AG04450 (cell line): ENCODE data around the gene SLC9A1. TPM values are rescaled to one million over a fixed set of nuclear protein-coding genes. Genes with fewer than 3 reads are reported as not detected.

Source experiments
- CTCF ChIA-PET: fragments of 300-600, 350-600 bp; formaldehyde crosslinking; extraction: SDS; loops from one replicate; lab custom pipeline; 2022; ENCODE audit warnings: antibody characterized with exemption, inconsistent platforms; lab: Charles Lee
- POLR2A ChIA-PET: fragments of 350-600 bp; formaldehyde crosslinking; extraction: SDS; loops from one replicate; lab custom pipeline; 2021; ENCODE audit warnings: antibody characterized with exemption, inconsistent platforms; lab: Yijun Ruan, JAX
- DNase-seq: peaks from one replicate; pipeline ENCODE4 v3.0.0-alpha.2; 2011; ENCODE audit warnings: low read depth, low spot score
- H3K27ac ChIP-seq: one replicate; pipeline ENCODE4 v1.5.1; 2012; ENCODE audit warnings: low read depth, low read length, control low read depth
- H3K27me3 ChIP-seq: one replicate; pipeline ENCODE4 v1.6.0; 2012; ENCODE audit warnings: low read length; ENCODE audit not compliant: control insufficient read depth, insufficient read depth
- H3K4me3 ChIP-seq: 2 replicates; pipeline ENCODE4 v1.5.1; 2011; ENCODE audit warnings: mild to moderate bottlenecking, low read depth, low read length, control low read depth
- H3K9me3 ChIP-seq: 2 replicates; pipeline ENCODE4 v1.5.1; 2012; ENCODE audit warnings: low read length; ENCODE audit not compliant: control insufficient read depth, insufficient read depth
- polyA plus RNA-seq: library from polyadenylated mRNA; depleted of rRNA; stranded (reverse); fragments of >200 nt; gene quantifications from 2 replicates; pipeline ENCODE4 v1.2.3, GENCODE V29; 2011
- TF ChIP-seq, protein P1 (sequence below): IDR thresholded peaks from 2 replicates; pipeline ENCODE4 v1.5.1; 2011; ENCODE audit warnings: low read depth, low read length, control low read depth, inconsistent platforms

Gene SLC9A1
- polyA plus RNA-seq, 1 experiment = 10.8 TPM

- ChIA-PET CTCF (interaction anchor here (1.2 to 2.8 kb wide), 2 partner anchors 24 to 28 kb away, joined by 3 to 12 read pairs; no protein-coding TSS in a partner anchor), POLR2A (no interaction called here)
- Histone ChIP-seq H3K27ac (no peak overlapping the region), H3K4me3 (no peak overlapping the region), H3K27me3 (peaks cover 15% of the 10 kb centered on the region), H3K9me3 (no peaks in the 10 kb centered on the region; the same call in 1 of the 2 replicates)
- TF ChIP-seq, protein P1, sequence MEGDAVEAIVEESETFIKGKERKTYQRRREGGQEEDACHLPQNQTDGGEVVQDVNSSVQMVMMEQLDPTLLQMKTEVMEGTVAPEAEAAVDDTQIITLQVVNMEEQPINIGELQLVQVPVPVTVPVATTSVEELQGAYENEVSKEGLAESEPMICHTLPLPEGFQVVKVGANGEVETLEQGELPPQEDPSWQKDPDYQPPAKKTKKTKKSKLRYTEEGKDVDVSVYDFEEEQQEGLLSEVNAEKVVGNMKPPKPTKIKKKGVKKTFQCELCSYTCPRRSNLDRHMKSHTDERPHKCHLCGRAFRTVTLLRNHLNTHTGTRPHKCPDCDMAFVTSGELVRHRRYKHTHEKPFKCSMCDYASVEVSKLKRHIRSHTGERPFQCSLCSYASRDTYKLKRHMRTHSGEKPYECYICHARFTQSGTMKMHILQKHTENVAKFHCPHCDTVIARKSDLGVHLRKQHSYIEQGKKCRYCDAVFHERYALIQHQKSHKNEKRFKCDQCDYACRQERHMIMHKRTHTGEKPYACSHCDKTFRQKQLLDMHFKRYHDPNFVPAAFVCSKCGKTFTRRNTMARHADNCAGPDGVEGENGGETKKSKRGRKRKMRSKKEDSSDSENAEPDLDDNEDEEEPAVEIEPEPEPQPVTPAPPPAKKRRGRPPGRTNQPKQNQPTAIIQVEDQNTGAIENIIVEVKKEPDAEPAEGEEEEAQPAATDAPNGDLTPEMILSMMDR = no peak
- DNase-seq = no peak
These were observed 86.0 kb downstream of the SLC9A1 start for GRCh38 chr1:27068922-27069321.

DNA sequence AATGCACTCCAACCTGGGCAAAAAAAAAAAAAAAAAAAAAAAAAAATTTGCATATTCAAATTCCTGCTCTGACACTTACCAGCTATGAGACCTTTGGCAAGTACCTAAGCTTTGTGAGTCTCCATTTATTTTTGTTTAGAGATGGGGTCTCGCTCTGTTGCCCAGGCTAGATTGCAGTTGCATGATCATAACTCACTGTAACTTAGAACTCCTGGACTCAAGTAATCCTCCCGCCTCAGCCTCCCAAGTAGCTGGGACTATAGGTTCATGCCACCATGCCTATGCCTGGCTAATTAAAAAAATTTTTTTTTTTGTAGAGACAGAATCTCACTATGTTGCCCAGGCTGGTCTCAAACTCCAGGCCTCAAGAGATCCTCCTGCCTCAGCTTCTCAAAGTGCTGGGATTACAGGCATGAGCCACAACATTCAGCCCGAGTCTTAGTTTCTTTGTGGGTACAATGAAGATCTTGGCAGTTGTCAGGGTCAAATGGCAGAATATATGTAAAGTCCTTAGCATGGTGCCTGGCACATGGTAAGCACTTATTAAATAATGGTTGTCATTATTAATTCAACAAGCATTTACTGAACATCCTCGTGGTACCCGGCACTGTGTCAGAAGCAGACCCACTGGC is 88.8 kb downstream of the SLC9A1 start:
- no peak overlapping the region for H3K27ac ChIP-seq
- POLR2A ChIA-PET = no interaction called here
- TF ChIP-seq, protein P1 = no peak
- H3K9me3 ChIP-seq = no peaks in the 10 kb centered on the region; the same call in 1 of the 2 replicates
- H3K4me3 ChIP-seq = no peak overlapping the region
- peaks cover 11% of the 10 kb centered on the region for H3K27me3 ChIP-seq
- CTCF ChIA-PET = interaction anchor here (2.8 kb wide), 1 partner anchor 21 kb away, joined by 12 read pairs; no protein-coding TSS in a partner anchor
- no peak for DNase-seq

DNA sequence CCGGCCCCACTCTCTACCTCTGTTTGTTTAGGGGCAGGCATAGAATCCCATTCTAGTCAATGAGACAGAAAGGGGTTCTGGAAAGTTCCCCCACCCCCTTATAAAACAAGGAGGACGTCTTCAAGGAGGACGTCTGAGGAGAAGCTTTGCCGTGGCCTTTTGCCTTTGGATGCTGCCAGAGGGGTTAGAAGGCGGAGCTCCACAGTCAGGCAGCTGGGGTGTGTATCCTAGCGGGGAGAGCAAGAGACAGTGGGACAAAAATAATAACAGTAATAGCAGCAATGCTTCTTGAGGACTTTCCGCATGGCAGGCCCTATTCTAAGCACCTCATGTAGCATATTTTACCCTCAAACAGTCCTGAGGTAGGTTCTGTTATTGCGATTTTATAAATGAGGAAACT is 94.0 kb downstream of the SLC9A1 start:
- peaks cover 12% of the 10 kb centered on the region for H3K27me3 ChIP-seq
- CTCF ChIA-PET = interaction anchor here (0.5 to 1.6 kb wide), 3 partner anchors 14 to 18 kb away, joined by 4 to 7 read pairs (median 4); no protein-coding TSS in a partner anchor
- H3K4me3 ChIP-seq = no peak overlapping the region
- POLR2A ChIA-PET = no interaction called here
- no peaks in the 10 kb centered on the region for H3K9me3 ChIP-seq
- H3K27ac ChIP-seq = no peak overlapping the region
- TF ChIP-seq, protein P1 = no peak
- no peak for DNase-seq

- H3K27me3 ChIP-seq = peaks cover 12% of the 10 kb centered on the region
- no peak overlapping the region for H3K4me3 ChIP-seq
- no peaks in the 10 kb centered on the region for H3K9me3 ChIP-seq
- ChIA-PET CTCF (interaction anchor here (6.7 kb wide), 1 partner anchor 14 kb away, joined by 89 read pairs; no protein-coding TSS in a partner anchor), POLR2A (no interaction called here)
- no peak overlapping the region for H3K27ac ChIP-seq
- TF ChIP-seq, protein P1 = no peak
- no peak for DNase-seq
These were observed 95.8 kb downstream of the SLC9A1 start for GRCh38 chr1:27058966-27059669.
